A673 (cell line): Measurements from ENCODE around the gene EXOC4.

Experiments
- CTCF ChIP-seq: fragments of 300-800, 200-600 bp; sonication (generic); conservative IDR thresholded peaks from 2 replicates; pipeline ENCODE4 v1.5.1; 2017; ENCODE audit warnings: low read depth, mild to moderate bottlenecking, antibody characterized with exemption, low read length, moderate library complexity, mixed read lengths
- EZH2 ChIP-seq: fragments of 200-600 bp; sonication (generic); IDR thresholded peaks from 2 replicates; pipeline ENCODE4 v1.6.1; 2017; ENCODE audit warnings: borderline replicate concordance, low read depth, mild to moderate bottlenecking, mixed read lengths, antibody characterized with exemption, low read length; ENCODE audit not compliant: poor library complexity, severe bottlenecking

GRCh38 chr7:133699386-133699785 is 446.5 kb downstream of the EXOC4 start:
- TF ChIP-seq CTCF: no peak
- no peak for TF ChIP-seq EZH2
